Measurements from ENCODE around the gene SIK3.

The SIK3 gene

DNA sequence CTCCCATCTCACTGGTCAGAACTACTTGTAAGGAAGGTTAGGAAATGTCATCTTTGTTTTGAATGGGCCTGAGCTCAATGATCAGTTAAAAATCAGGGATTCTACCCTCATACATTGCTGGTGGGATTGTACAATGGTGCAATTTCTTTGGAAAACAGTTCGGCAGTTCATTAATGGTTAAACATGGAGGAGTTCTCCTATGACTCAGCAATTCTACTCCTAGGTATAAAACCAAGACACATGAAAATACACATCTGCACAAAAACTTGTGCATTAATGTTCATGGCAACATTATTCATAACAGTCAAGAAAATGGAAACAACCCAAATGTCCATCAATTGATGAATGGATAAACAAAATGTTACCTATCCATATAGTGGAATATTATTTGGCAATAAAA, 301.7 kb downstream of the SIK3 start:
- no peaks in the 10 kb centered on the region for H3K36me3 Mint-ChIP-seq (ENCODE audit: low read depth)
- H3K27ac Mint-ChIP-seq: no peak overlapping the region
- H3K4me1 Mint-ChIP-seq (ENCODE audit: low read depth): peaks cover 8% of the 10 kb centered on the region

DNA sequence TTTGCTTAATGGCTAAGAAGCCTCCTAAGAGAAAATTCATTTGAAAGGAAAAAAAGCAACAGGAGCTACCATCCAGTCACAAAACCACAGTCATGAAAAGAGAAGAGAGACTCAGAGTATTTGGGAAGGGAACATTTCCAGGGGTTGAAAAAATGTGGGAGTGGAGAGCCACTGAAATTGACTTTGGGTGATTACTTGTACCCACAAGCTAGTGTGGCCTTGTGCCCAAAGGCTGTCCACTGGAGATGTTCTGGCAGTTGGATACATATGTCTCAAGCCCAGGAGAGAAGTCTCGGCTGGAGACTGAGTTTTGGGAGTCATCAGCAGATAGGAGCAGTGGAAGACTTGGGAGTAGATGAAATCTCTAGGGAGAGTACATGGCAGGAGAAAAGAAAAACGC, 303.4 kb downstream of the SIK3 start:
- H3K27me3 Mint-ChIP-seq: peaks cover 3% of the 10 kb centered on the region
- H3K9me3 Mint-ChIP-seq: no peaks in the 10 kb centered on the region
- H3K27ac Mint-ChIP-seq: no peak overlapping the region
- peaks cover 16% of the 10 kb centered on the region for H3K4me1 Mint-ChIP-seq (ENCODE audit: low read depth)
- no peak overlapping the region for H3K4me3 Mint-ChIP-seq
- DNase-seq: no peak
- no peaks in the 10 kb centered on the region for H3K36me3 Mint-ChIP-seq (ENCODE audit: low read depth)

More for the DNA sequence above, 301.7 kb downstream of the SIK3 start:
- no peak overlapping the region for H3K4me3 Mint-ChIP-seq
- no peaks in the 10 kb centered on the region for H3K9me3 Mint-ChIP-seq
- DNase-seq: no peak
- peaks cover 9% of the 10 kb centered on the region for H3K27me3 Mint-ChIP-seq

DNA sequence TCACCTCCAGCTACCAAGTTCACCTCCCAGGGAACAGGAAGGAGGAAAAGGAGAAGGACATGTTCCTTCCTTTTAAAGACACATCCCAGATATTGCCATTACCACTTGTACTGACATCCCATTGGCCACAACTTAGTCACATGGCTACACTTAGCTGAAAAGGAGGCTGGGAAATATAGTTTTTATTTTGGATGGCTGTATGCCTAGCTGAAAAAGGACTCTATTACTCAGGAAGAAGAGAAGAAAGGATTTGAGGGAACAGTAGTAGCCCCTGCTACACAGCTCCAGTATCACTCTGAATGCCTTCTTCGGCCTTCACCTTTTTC, 304.5 kb downstream of the SIK3 start:
- no peaks in the 10 kb centered on the region for H3K36me3 Mint-ChIP-seq (ENCODE audit: low read depth)
- H3K27me3 Mint-ChIP-seq: no peaks in the 10 kb centered on the region
- H3K4me1 Mint-ChIP-seq (ENCODE audit: low read depth): peaks cover 15% of the 10 kb centered on the region
- H3K9me3 Mint-ChIP-seq: no peaks in the 10 kb centered on the region
- no peak overlapping the region for H3K4me3 Mint-ChIP-seq
- no peak for DNase-seq
- H3K27ac Mint-ChIP-seq: no peak overlapping the region
